Thymus (tissue), 14 donors: ENCODE results near the gene NTN5. TPM values are rescaled to one million over a fixed set of nuclear protein-coding genes. Genes with fewer than 3 reads are reported as not detected.
"Not testable (repeated sequence)": the region's sequence is repeated elsewhere in the genome, so short reads cannot be mapped to it uniquely, and the experiment has no call there.

Experiments
- DNase-seq, 9 donors: peaks; one replicate each; pipeline ENCODE4 v3.0.0-alpha.2; 2013; ENCODE audit warnings: low spot score in 9 of 9, low read depth in 6 of 9, missing footprints in 1 of 9
- H3K27ac ChIP-seq, 2 donors: one replicate each; pipeline ENCODE4 v1.5.1; 2013; ENCODE audit warnings: control low read depth in 1 of 2, low read depth in 1 of 2, low read length in 1 of 2, mild to moderate bottlenecking in 1 of 2, moderate library complexity in 1 of 2
- H3K27me3 ChIP-seq, 2 donors: one replicate each; pipeline ENCODE4 v1.5.1; 2013; ENCODE audit warnings: low read length in 1 of 2; ENCODE audit not compliant: control insufficient read depth in 2 of 2, insufficient read depth in 1 of 2
- H3K36me3 ChIP-seq, 2 donors: one replicate each; pipeline ENCODE4 v1.5.1; 2013; ENCODE audit warnings: low read length in 1 of 2, mild to moderate bottlenecking in 1 of 2, moderate library complexity in 1 of 2; ENCODE audit not compliant: control insufficient read depth in 2 of 2, insufficient read depth in 2 of 2
- H3K4me1 ChIP-seq, 2 donors: one replicate each; pipeline ENCODE4 v1.5.1; 2013; ENCODE audit warnings: low read length in 2 of 2; ENCODE audit not compliant: control insufficient read depth in 2 of 2, insufficient read depth in 2 of 2
- H3K4me3 ChIP-seq, 2 donors: one replicate each; pipeline ENCODE4 v1.5.1; 2013; ENCODE audit warnings: low read length in 2 of 2, control low read depth in 1 of 2, mild to moderate bottlenecking in 1 of 2
- H3K9me3 ChIP-seq, 2 donors: one replicate each; pipeline ENCODE4 v1.5.1; 2013; ENCODE audit warnings: low read length in 1 of 2, mild to moderate bottlenecking in 1 of 2; ENCODE audit not compliant: control insufficient read depth in 2 of 2, insufficient read depth in 1 of 2
- WGBS: extraction: QIAGEN DNeasy Blood & Tissue Kit; methylation state at CpG from one replicate; pipeline ENCODE4 v1.1.7; 2013; 5-methylcytosine and 5-hydroxymethylcytosine counted together
- long read RNA-seq, 10 donors: transcript quantifications; one replicate each; lab custom pipeline, GENCODE V29; 2026
- polyA plus RNA-seq: library from polyadenylated mRNA; stranded (reverse); fragments of 200-250 nt; gene quantifications from one replicate; pipeline ENCODE4 v1.2.3, GENCODE V29; 2013
- total RNA-seq: library from RNA; stranded (reverse); fragments of 120-200 nt; gene quantifications from one replicate; pipeline ENCODE4 v1.2.4, GENCODE V29; 2013
- donor health status: healthy.

The NTN5 gene, protein sequence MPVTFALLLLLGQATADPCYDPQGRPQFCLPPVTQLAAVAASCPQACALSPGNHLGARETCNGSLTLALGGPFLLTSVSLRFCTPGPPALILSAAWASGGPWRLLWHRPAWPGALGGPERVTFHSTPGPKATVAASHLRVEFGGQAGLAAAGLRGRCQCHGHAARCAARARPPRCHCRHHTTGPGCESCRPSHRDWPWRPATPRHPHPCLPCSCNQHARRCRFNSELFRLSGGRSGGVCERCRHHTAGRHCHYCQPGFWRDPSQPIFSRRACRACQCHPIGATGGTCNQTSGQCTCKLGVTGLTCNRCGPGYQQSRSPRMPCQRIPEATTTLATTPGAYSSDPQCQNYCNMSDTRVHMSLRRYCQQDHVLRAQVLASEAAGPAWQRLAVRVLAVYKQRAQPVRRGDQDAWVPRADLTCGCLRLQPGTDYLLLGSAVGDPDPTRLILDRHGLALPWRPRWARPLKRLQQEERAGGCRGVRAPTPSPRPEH
- total RNA-seq (0.09 TPM), polyA plus RNA-seq (3.5 TPM)
- long read RNA-seq, donor 1, result 0 reads
- long read RNA-seq, donor 2, result 0 reads
- long read RNA-seq, donor 3, result 0 reads
- long read RNA-seq, donor 4, result 0 reads
- long read RNA-seq, donor 5, result 0 reads
- long read RNA-seq, donor 6, result 0 reads
- long read RNA-seq, donor 7, result 0 reads
- long read RNA-seq, donor 8, result 0 reads
- long read RNA-seq, donor 9, result 0 reads
- long read RNA-seq, donor 10, result 0 reads

DNA sequence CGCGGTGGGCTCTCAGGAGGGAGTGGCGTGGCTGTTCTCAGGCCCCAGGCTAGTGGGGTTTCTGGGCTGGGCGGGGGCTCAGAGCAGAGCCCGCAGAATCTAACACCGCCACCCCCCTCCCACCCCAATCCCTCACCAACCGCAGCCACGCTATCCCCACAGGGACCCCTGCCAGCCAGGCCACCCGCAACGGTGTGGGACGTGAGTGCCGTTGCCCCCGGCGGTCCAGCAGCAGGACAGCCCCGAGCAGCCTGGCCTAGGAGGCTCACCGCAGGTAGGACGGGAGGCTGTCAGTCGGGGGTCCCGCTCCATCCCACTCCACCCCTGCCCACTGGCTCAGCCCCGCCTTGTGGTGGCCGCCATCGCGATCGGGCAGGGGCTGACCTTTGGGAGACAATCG is at the start of gene NTN5:
TSS of gene NTN5 (minus strand) at position 24 of the 400 bp plus-strand sequence. CDS start 2,031 bp downstream, outside the sequence.
- Histone ChIP-seq H3K36me3 (no peaks in the 10 kb centered on the region), H3K4me3 (no peak within 1 kb of the TSS), H3K4me1 (peaks cover 4 to 10% of the 10 kb centered on the region in 2 donors), H3K27me3 (peaks cover 0 to 31% of the 10 kb centered on the region in 2 donors), H3K27ac (no peak within 1 kb of the TSS), H3K9me3 (no peaks in the 10 kb centered on the region)
- DNase-seq, result no peak
- 87% methylated on average over 25 of the region's 25 CpGs for WGBS

DNA sequence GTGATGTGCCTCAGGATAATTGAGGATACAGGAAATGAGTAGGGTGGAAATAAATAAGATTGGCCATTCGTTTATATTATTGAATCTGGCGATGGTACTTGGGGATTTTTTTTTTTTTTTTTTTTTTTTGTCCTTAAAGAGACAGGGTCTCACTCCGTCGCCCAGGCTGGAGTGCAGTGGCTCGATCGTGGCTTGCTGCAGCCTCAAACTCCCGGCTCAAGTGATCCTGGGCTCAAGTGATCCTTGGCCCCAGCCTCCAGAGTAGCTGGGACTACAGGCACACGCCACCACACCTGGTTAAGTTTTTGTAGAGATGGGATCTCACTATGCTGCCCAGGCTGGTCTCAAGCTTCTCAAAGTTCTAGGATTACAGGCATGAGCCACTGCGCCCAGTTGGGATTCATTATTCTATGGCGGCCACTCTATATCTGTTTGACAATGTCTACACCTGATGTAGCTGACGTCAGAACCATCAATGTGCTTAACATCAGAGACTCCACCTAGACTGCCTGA is 49.4 kb upstream of the NTN5 start:
- DNase-seq, result no peak
- WGBS, result 95% methylated on average over 11 of the region's 11 CpGs
- H3K27ac ChIP-seq, result no peak overlapping the region
- no peaks in the 10 kb centered on the region for H3K27me3 ChIP-seq
- H3K36me3 ChIP-seq, result peaks cover 0 to 2% of the 10 kb centered on the region in 2 donors
- peaks cover 7 to 32% of the 10 kb centered on the region in 2 donors for H3K4me1 ChIP-seq
- H3K9me3 ChIP-seq, result peaks cover 0 to 20% of the 10 kb centered on the region in 2 donors
- H3K4me3 ChIP-seq, result no peak overlapping the region

GRCh38 chr19:48720613-48721296 is 47.9 kb upstream of the NTN5 start:
- Histone ChIP-seq H3K27ac (peak overlapping the region; percentile 80 to 82), H3K4me3 (peak overlapping the region; percentile 66 to 67), H3K36me3 (no peaks in the 10 kb centered on the region), H3K4me1 (peaks cover 7 to 33% of the 10 kb centered on the region in 2 donors), H3K27me3 (no peaks in the 10 kb centered on the region), H3K9me3 (peaks cover 0 to 9% of the 10 kb centered on the region in 2 donors)
- peak; percentile 89 to 98 (median 94) for DNase-seq
- WGBS, result 18% methylated on average over 42 of the region's 42 CpGs

GRCh38 chr19:48720251-48720612 is 47.4 kb upstream of the NTN5 start:
- 61% methylated on average over 12 of the region's 12 CpGs for WGBS
- no peak for DNase-seq
- no peaks in the 10 kb centered on the region for H3K36me3 ChIP-seq
- peak overlapping the region in 1 of 2 donors; percentile 66 for H3K4me3 ChIP-seq
- H3K27ac ChIP-seq, result no peak overlapping the region
- peaks cover 0 to 6% of the 10 kb centered on the region in 2 donors for H3K9me3 ChIP-seq
- no peaks in the 10 kb centered on the region for H3K27me3 ChIP-seq
- peaks cover 7 to 33% of the 10 kb centered on the region in 2 donors for H3K4me1 ChIP-seq

- peaks cover 0 to 4% of the 10 kb centered on the region in 2 donors for H3K9me3 ChIP-seq
- no peaks in the 10 kb centered on the region for H3K36me3 ChIP-seq
- WGBS, result 90% methylated on average over 33 of the region's 33 CpGs
- H3K27me3 ChIP-seq, result no peaks in the 10 kb centered on the region
- peak within 1 kb of the TSS in 1 of 2 donors; percentile 80 for H3K27ac ChIP-seq
- DNase-seq, result no peak
- peaks cover 11 to 33% of the 10 kb centered on the region in 2 donors for H3K4me1 ChIP-seq
- H3K4me3 ChIP-seq, result peak within 1 kb of the TSS; percentile 66 to 67
These were observed 46.7 kb upstream of the NTN5 start, which contains the start of gene MAMSTR for GRCh38 chr19:48719263-48720171. Gene MAMSTR, minus strand, starts transcription at chr19:48719725. Its CDS starts 694 bp downstream, at chr19:48719031.

DNA sequence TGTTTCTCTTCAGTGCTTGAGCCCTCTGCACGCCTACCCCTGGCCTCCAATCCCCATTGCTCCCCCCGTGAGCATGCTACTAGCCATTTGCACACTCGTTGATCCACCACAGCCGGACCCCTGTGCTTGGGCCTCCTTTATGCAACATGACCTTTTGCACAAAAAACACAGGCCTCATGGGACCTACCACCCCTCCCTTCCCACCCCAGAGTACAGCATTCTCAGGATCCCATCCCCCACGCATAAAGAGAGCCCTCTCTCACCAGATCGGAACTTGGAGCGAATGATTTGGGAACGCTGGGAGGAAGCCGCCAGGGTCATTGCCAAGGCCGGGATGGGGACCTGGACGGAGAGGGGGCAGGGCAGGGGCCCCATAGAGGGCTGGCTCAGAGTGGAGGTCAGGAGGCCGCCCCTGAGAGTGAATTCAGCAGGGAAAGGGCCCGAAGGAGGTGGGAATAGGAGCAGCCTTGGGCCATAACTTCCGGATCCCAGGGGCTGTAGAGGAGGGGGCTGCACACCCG is 46.0 kb upstream of the NTN5 start:
- Histone ChIP-seq H3K4me3 (no peak overlapping the region), H3K27ac (no peak overlapping the region), H3K4me1 (peaks cover 11 to 35% of the 10 kb centered on the region in 2 donors), H3K9me3 (no peaks in the 10 kb centered on the region), H3K27me3 (no peaks in the 10 kb centered on the region), H3K36me3 (no peaks in the 10 kb centered on the region)
- no peak for DNase-seq
- 93% methylated on average over 15 of the region's 15 CpGs for WGBS

GRCh38 chr19:48718106-48718505 is 45.3 kb upstream of the NTN5 start:
- H3K4me1 ChIP-seq, result peaks cover 13 to 40% of the 10 kb centered on the region in 2 donors
- H3K4me3 ChIP-seq, H3K9me3 ChIP-seq, H3K27ac ChIP-seq, DNase-seq, H3K36me3 ChIP-seq, H3K27me3 ChIP-seq: not testable (repeated sequence)
- WGBS, result 96% methylated on average over 13 of the region's 13 CpGs
